GM21526 (cell line): Measurements from ENCODE around the gene MAP3K6.
"Not testable (repeated sequence)": the region's sequence is repeated elsewhere in the genome, so short reads cannot be mapped to it uniquely, and the experiment has no call there.

Experiments
- ATAC-seq: cut with Tn5 transposase; IDR thresholded peaks from one replicate; pipeline ENCODE4 v1.9.1; 2021; ENCODE audit warnings: moderate library complexity; ENCODE audit not compliant: unreplicated experiment, low FRiP score

Gene MAP3K6

GRCh38 chr1:27397110-27397509 is 30.3 kb upstream of the MAP3K6 start:
- no peak for ATAC-seq

GRCh38 chr1:27395441-27396195 is 28.9 kb upstream of the MAP3K6 start:
- ATAC-seq, result no peak

GRCh38 chr1:27394925-27395324 is 28.2 kb upstream of the MAP3K6 start:
- no peak for ATAC-seq

GRCh38 chr1:27394282-27394658 is 27.5 kb upstream of the MAP3K6 start:
- ATAC-seq, result no peak

- no peak for ATAC-seq
These were observed 27.0 kb upstream of the MAP3K6 start for GRCh38 chr1:27393641-27394281.

GRCh38 chr1:27392778-27393635 is 26.2 kb upstream of the MAP3K6 start:
- ATAC-seq, result no peak

- peak; percentile 60 for ATAC-seq
These were observed 25.5 kb upstream of the MAP3K6 start, which contains the start of gene GPR3 for GRCh38 chr1:27392096-27392777. TSS of gene GPR3 (plus strand) at chr1:27392622. CDS start at chr1:27393799, 1,177 bp downstream.

GRCh38 chr1:27391511-27392095 is 24.8 kb upstream of the MAP3K6 start:
- ATAC-seq, result no peak

GRCh38 chr1:27388337-27389005 is 21.7 kb upstream of the MAP3K6 start:
- no peak for ATAC-seq

GRCh38 chr1:27384797-27385196 is 18.0 kb upstream of the MAP3K6 start:
- not testable (repeated sequence) for ATAC-seq

GRCh38 chr1:27383661-27384060 is 16.9 kb upstream of the MAP3K6 start:
- ATAC-seq, result no peak

GRCh38 chr1:27383039-27383605 is 16.4 kb upstream of the MAP3K6 start, which contains the start of gene CD164L2:
TSS of gene CD164L2 (minus strand) at chr1:27383333. CDS start at chr1:27383239, 94 bp downstream.
- no peak for ATAC-seq

- no peak for ATAC-seq
These were observed 15.4 kb upstream of the MAP3K6 start for GRCh38 chr1:27381969-27382762.

GRCh38 chr1:27380766-27381733 is 14.3 kb upstream of the MAP3K6 start:
- no peak for ATAC-seq

- ATAC-seq, result no peak
These were observed 13.5 kb upstream of the MAP3K6 start for GRCh38 chr1:27380224-27380623.

GRCh38 chr1:27379564-27380122 is 12.9 kb upstream of the MAP3K6 start:
- ATAC-seq, result no peak
